ENCODE measurements around the gene KCNAB1.

KCNAB1 gene

GRCh38 chr3:156548041-156548687, 427.8 kb downstream of the KCNAB1 start:
- no peak overlapping the region for H3K4ac ChIP-seq (ENCODE audit: low read depth in 1 of 2, low read length in 2 of 2)
- H3K27me3 ChIP-seq (ENCODE audit: control insufficient read depth in 1 of 2, insufficient read depth in 1 of 2, low read length in 2 of 2), result no peaks in the 10 kb centered on the region
- no peak overlapping the region for H4K8ac ChIP-seq (ENCODE audit: low read length)
- peaks cover 0 to 96% of the 10 kb centered on the region in 2 experiments for H3K36me3 ChIP-seq (ENCODE audit: control insufficient read depth in 1 of 2, insufficient read depth in 2 of 2, low read depth in 1 of 2, low read length in 2 of 2)
- H3K14ac ChIP-seq (ENCODE audit: low read length in 2 of 2), result no peak overlapping the region
- no peaks in the 10 kb centered on the region for H3K79me1 ChIP-seq (replicated peaks; ENCODE audit: low read length, poor library complexity, severe bottlenecking)
- H2BK5ac ChIP-seq (ENCODE audit: low read depth, low read length, poor library complexity, severe bottlenecking), result no peak overlapping the region
- no peak overlapping the region for H3K4me3 ChIP-seq (ENCODE audit: insufficient read depth in 1 of 2, low read depth in 1 of 2, low read length in 2 of 2)
- H3K4me2 ChIP-seq (ENCODE audit: low read length, poor library complexity, severe bottlenecking), result no peak overlapping the region
- WGBS, result 93% methylated on average over 4 of the region's 4 CpGs
- no peak overlapping the region for H3K18ac ChIP-seq (ENCODE audit: low read depth in 1 of 2, low read length in 2 of 2)
- no peak overlapping the region for H2BK120ac ChIP-seq (ENCODE audit: low read depth, low read length)
- no peak overlapping the region for H4K91ac ChIP-seq (ENCODE audit: low read length)
- peak overlapping the region; percentile 89 for H2AK5ac ChIP-seq (ENCODE audit: low read length, severe bottlenecking)
- peak; percentile 45 for DNase-seq
- no peak overlapping the region for H2AFZ ChIP-seq (ENCODE audit: low read depth, low read length)
- no peaks in the 10 kb centered on the region for H3K9me3 ChIP-seq (ENCODE audit: control insufficient read depth, low read length)
- H3K27ac ChIP-seq (ENCODE audit: low read length, poor library complexity, severe bottlenecking), result peak overlapping the region; percentile 60
- H2BK12ac ChIP-seq (ENCODE audit: low read length in 2 of 2), result no peak overlapping the region
- H3K23ac ChIP-seq (ENCODE audit: low read length in 2 of 2), result peak overlapping the region in 1 of 2 experiments; percentile 87
- peak overlapping the region; percentile 99 for H3K9ac ChIP-seq (ENCODE audit: low read length)
- H3K4me1 ChIP-seq (ENCODE audit: control insufficient read depth, insufficient read depth, low read depth, low read length), result peaks cover 10% of the 10 kb centered on the region
- no peak overlapping the region for H2BK15ac ChIP-seq (ENCODE audit: low read depth, poor library complexity, severe bottlenecking)

- H3K14ac ChIP-seq (ENCODE audit: low read length in 2 of 2), result no peak overlapping the region
- peaks cover 0 to 94% of the 10 kb centered on the region in 2 experiments for H3K36me3 ChIP-seq (ENCODE audit: control insufficient read depth in 1 of 2, insufficient read depth in 2 of 2, low read depth in 1 of 2, low read length in 2 of 2)
- no peak for DNase-seq
- no peak overlapping the region for H2AK5ac ChIP-seq (ENCODE audit: low read length, severe bottlenecking)
- WGBS, result 61% methylated on average over 3 of the region's 6 CpGs
- no peak overlapping the region for H4K8ac ChIP-seq (ENCODE audit: low read length)
- peak overlapping the region in 1 of 2 experiments; percentile 27 for H3K4me3 ChIP-seq (ENCODE audit: insufficient read depth in 1 of 2, low read depth in 1 of 2, low read length in 2 of 2)
- H3K4ac ChIP-seq (ENCODE audit: low read depth in 1 of 2, low read length in 2 of 2), result no peak overlapping the region
- H3K4me1 ChIP-seq (ENCODE audit: control insufficient read depth, insufficient read depth, low read depth, low read length), result peaks cover 10% of the 10 kb centered on the region
- H2BK12ac ChIP-seq (ENCODE audit: low read length in 2 of 2), result no peak overlapping the region
- H3K27me3 ChIP-seq (ENCODE audit: control insufficient read depth in 1 of 2, insufficient read depth in 1 of 2, low read length in 2 of 2), result no peaks in the 10 kb centered on the region
- no peak overlapping the region for H3K23ac ChIP-seq (ENCODE audit: low read length in 2 of 2)
- H3K18ac ChIP-seq (ENCODE audit: low read depth in 1 of 2, low read length in 2 of 2), result no peak overlapping the region
- H3K4me2 ChIP-seq (ENCODE audit: low read length, poor library complexity, severe bottlenecking), result no peak overlapping the region
- peak overlapping the region; percentile 99 for H3K9ac ChIP-seq (ENCODE audit: low read length)
- no peak overlapping the region for H4K91ac ChIP-seq (ENCODE audit: low read length)
- H2BK120ac ChIP-seq (ENCODE audit: low read depth, low read length), result no peak overlapping the region
- H2AFZ ChIP-seq (ENCODE audit: low read depth, low read length), result no peak overlapping the region
- no peak overlapping the region for H2BK15ac ChIP-seq (ENCODE audit: low read depth, poor library complexity, severe bottlenecking)
- H3K27ac ChIP-seq (ENCODE audit: low read length, poor library complexity, severe bottlenecking), result peak overlapping the region; percentile 10
- no peak overlapping the region for H2BK5ac ChIP-seq (ENCODE audit: low read depth, low read length, poor library complexity, severe bottlenecking)
- H3K9me3 ChIP-seq (ENCODE audit: control insufficient read depth, low read length), result no peaks in the 10 kb centered on the region
- no peaks in the 10 kb centered on the region for H3K79me1 ChIP-seq (replicated peaks; ENCODE audit: low read length, poor library complexity, severe bottlenecking)
These were observed 428.5 kb downstream of the KCNAB1 start for GRCh38 chr3:156548902-156549301.

- WGBS, result 16% methylated on average over 4 of the region's 4 CpGs
These were observed 430.9 kb downstream of the KCNAB1 start for GRCh38 chr3:156551261-156551660.

GRCh38 chr3:156551746-156552145, 431.4 kb downstream of the KCNAB1 start:
- Histone ChIP-seq H2BK120ac (ENCODE audit: low read depth, low read length) (no peak overlapping the region), H4K91ac (ENCODE audit: low read length) (no peak overlapping the region), H4K8ac (ENCODE audit: low read length) (no peak overlapping the region), H3K27me3 (ENCODE audit: control insufficient read depth in 1 of 2, insufficient read depth in 1 of 2, low read length in 2 of 2) (no peaks in the 10 kb centered on the region), H3K18ac (ENCODE audit: low read depth in 1 of 2, low read length in 2 of 2) (no peak overlapping the region), H3K27ac (ENCODE audit: low read length, poor library complexity, severe bottlenecking) (peak overlapping the region; percentile 85), H3K4me2 (ENCODE audit: low read length, poor library complexity, severe bottlenecking) (peak overlapping the region; percentile 39), H2AFZ (ENCODE audit: low read depth, low read length) (no peak overlapping the region), H3K4me3 (ENCODE audit: insufficient read depth in 1 of 2, low read depth in 1 of 2, low read length in 2 of 2) (peak overlapping the region in 1 of 2 experiments; percentile 40), H3K79me1 (replicated peaks; ENCODE audit: low read length, poor library complexity, severe bottlenecking) (no peaks in the 10 kb centered on the region), H3K9ac (ENCODE audit: low read length) (peak overlapping the region; percentile 99), H2BK12ac (ENCODE audit: low read length in 2 of 2) (no peak overlapping the region), H3K36me3 (ENCODE audit: control insufficient read depth in 1 of 2, insufficient read depth in 2 of 2, low read depth in 1 of 2, low read length in 2 of 2) (peaks cover 0 to 65% of the 10 kb centered on the region in 2 experiments), H3K4me1 (ENCODE audit: control insufficient read depth, insufficient read depth, low read depth, low read length) (peaks cover 10% of the 10 kb centered on the region), H2BK15ac (ENCODE audit: low read depth, poor library complexity, severe bottlenecking) (no peak overlapping the region), H3K14ac (ENCODE audit: low read length in 2 of 2) (no peak overlapping the region), H2AK5ac (ENCODE audit: low read length, severe bottlenecking) (no peak overlapping the region), H3K4ac (ENCODE audit: low read depth in 1 of 2, low read length in 2 of 2) (no peak overlapping the region), H3K23ac (ENCODE audit: low read length in 2 of 2) (no peak overlapping the region), H3K9me3 (ENCODE audit: control insufficient read depth, low read length) (no peaks in the 10 kb centered on the region), H2BK5ac (ENCODE audit: low read depth, low read length, poor library complexity, severe bottlenecking) (no peak overlapping the region)
- DNase-seq, result peak; percentile 59
- 6% methylated on average over 2 of the region's 4 CpGs for WGBS

More at GRCh38 chr3:156551261-156551660, 430.9 kb downstream of the KCNAB1 start:
- Histone ChIP-seq H3K9me3 (ENCODE audit: control insufficient read depth, low read length) (no peaks in the 10 kb centered on the region), H3K79me1 (replicated peaks; ENCODE audit: low read length, poor library complexity, severe bottlenecking) (no peaks in the 10 kb centered on the region), H2BK15ac (ENCODE audit: low read depth, poor library complexity, severe bottlenecking) (no peak overlapping the region), H3K4me3 (ENCODE audit: insufficient read depth in 1 of 2, low read depth in 1 of 2, low read length in 2 of 2) (peak overlapping the region in 1 of 2 experiments; percentile 40), H3K27ac (ENCODE audit: low read length, poor library complexity, severe bottlenecking) (peak overlapping the region; percentile 85), H3K4me1 (ENCODE audit: control insufficient read depth, insufficient read depth, low read depth, low read length) (peaks cover 10% of the 10 kb centered on the region), H4K91ac (ENCODE audit: low read length) (no peak overlapping the region), H2AK5ac (ENCODE audit: low read length, severe bottlenecking) (peak overlapping the region; percentile 79), H4K8ac (ENCODE audit: low read length) (peak overlapping the region; percentile 55), H3K9ac (ENCODE audit: low read length) (peak overlapping the region; percentile 99), H2BK120ac (ENCODE audit: low read depth, low read length) (no peak overlapping the region), H3K18ac (ENCODE audit: low read depth in 1 of 2, low read length in 2 of 2) (no peak overlapping the region), H2BK5ac (ENCODE audit: low read depth, low read length, poor library complexity, severe bottlenecking) (peak overlapping the region; percentile 85), H3K4ac (ENCODE audit: low read depth in 1 of 2, low read length in 2 of 2) (no peak overlapping the region), H3K36me3 (ENCODE audit: control insufficient read depth in 1 of 2, insufficient read depth in 2 of 2, low read depth in 1 of 2, low read length in 2 of 2) (peaks cover 0 to 70% of the 10 kb centered on the region in 2 experiments), H3K14ac (ENCODE audit: low read length in 2 of 2) (no peak overlapping the region), H2AFZ (ENCODE audit: low read depth, low read length) (no peak overlapping the region), H2BK12ac (ENCODE audit: low read length in 2 of 2) (no peak overlapping the region), H3K23ac (ENCODE audit: low read length in 2 of 2) (no peak overlapping the region), H3K4me2 (ENCODE audit: low read length, poor library complexity, severe bottlenecking) (no peak overlapping the region), H3K27me3 (ENCODE audit: control insufficient read depth in 1 of 2, insufficient read depth in 1 of 2, low read length in 2 of 2) (no peaks in the 10 kb centered on the region)
- DNase-seq, result peak; percentile 66
